HG02678 (cell line): Measurements from ENCODE around the gene SRRM4.
"Not testable (repeated sequence)": the region's sequence is repeated elsewhere in the genome, so short reads cannot be mapped to it uniquely, and the experiment has no call there.

Source experiments
- ATAC-seq: cut with Tn5 transposase; IDR thresholded peaks from one replicate; pipeline ENCODE4 v1.9.1; 2021; ENCODE audit warnings: mild to moderate bottlenecking, moderate library complexity; ENCODE audit not compliant: unreplicated experiment

SRRM4 gene

GRCh38 chr12:119068129-119068856 is 87.0 kb downstream of the SRRM4 start:
- ATAC-seq: no peak

DNA sequence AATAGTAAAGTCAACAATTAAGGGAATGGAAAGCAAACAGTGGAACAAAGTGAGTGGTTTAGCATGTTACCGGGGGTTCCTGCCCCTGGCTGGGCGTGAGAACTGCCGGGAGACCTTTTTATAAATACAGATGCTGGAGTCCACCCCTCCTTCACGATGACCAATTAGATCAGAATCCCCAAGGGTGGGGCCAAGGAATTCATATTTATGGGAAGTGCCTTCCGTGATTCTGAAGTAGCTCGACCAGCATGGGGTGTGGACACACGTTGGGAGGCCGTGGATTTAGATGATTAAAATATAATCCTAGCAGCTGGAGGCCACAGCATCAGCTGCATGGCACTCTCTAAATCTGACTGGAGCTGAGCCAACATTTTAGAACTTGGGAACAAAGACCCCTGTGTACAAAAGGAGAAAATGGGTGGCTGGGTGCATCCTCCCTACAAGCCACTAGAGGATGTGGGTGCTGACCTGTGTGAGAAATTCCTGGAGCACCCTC is 87.9 kb downstream of the SRRM4 start:
- ATAC-seq: no peak

GRCh38 chr12:119071176-119071575 is 89.8 kb downstream of the SRRM4 start:
- no peak for ATAC-seq

DNA sequence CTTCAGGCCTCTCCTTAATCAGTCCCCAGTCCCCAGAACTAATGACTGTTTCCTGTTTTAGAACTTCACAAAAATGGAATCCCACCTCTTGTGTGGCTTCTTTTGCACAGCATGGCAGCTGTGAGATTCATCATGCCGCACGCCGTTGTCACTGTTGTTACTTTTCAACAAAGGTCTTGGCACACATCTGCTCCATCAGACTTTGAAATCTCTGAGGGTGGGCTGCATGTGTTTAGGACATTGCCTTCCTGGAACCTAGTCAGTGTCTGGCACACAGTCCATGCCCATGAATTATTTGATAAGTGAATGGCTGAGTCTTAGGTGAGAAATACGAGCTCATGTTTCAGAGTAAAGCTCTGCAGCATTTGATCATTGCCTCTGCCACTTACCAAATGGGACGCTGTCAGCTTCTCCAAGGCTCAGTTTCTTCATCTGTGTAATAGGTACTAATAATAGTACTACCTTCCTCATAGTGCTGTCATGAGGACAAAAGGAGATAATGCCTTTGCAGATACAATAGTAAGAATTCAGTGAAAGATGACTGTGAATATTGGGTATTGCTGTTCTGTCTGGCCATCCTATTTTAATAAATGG is 90.4 kb downstream of the SRRM4 start:
- ATAC-seq: no peak

- no peak for ATAC-seq
These were observed 91.1 kb downstream of the SRRM4 start for GRCh38 chr12:119072440-119072839.

- ATAC-seq: no peak
These were observed 94.0 kb downstream of the SRRM4 start for GRCh38 chr12:119075222-119075787.

DNA sequence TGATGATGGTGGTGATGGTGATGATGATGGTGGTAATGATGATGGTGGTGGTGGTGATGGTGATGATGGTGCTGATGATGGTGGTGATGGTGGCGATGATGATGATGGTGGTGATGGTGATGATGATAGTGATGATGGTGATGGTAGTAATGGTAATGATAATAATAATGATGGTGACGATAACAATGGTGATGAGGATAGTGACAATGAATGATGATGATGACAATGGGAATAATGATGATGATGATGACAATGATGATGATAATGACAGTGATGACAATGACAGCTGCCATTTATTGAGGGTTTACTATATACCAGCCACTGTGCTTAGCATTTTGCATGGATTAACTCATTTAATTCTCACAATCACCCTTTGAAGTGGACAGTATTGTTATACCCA is 94.6 kb downstream of the SRRM4 start:
- ATAC-seq: no peak

DNA sequence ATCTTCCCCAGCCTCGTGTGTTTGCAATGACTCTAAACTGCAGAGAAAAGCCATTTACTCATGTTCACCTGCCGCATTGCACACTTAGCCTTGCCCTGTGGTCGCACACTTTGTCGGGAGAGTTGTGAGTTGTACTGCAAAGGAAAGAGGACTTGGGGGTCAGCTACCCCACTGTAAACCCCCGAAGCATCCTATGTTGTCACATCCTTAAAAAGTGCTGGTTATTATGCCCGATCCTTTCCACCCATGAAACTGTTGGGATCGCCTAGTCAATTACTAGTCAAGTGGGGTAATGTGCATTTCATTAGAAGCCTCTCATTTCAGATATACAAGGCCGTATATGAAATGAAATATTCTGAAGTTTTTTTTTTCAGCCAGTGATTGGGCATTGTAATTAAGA is 98.2 kb downstream of the SRRM4 start:
- no peak for ATAC-seq

GRCh38 chr12:119082016-119082415 is 100.7 kb downstream of the SRRM4 start:
- no peak for ATAC-seq

DNA sequence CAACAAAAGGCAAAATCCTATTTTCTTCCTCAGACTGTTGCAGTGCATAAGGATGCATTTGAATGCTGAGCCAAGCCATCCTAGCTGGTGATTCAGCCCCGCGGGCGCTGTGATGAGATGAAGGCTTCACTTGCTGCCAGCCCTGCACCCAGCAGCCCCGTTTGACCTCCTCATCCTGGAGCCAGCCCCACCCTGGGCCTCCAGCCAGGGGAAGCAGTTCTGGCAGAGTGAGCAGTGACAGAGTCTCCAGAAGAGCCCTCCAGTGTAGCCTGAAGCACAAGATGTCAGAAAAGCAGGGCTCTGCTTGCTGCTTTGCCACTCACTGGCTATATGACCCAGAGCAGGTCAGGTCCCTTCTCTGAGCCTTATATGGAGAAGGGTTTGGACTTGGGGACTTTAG is 101.2 kb downstream of the SRRM4 start:
- ATAC-seq: no peak

DNA sequence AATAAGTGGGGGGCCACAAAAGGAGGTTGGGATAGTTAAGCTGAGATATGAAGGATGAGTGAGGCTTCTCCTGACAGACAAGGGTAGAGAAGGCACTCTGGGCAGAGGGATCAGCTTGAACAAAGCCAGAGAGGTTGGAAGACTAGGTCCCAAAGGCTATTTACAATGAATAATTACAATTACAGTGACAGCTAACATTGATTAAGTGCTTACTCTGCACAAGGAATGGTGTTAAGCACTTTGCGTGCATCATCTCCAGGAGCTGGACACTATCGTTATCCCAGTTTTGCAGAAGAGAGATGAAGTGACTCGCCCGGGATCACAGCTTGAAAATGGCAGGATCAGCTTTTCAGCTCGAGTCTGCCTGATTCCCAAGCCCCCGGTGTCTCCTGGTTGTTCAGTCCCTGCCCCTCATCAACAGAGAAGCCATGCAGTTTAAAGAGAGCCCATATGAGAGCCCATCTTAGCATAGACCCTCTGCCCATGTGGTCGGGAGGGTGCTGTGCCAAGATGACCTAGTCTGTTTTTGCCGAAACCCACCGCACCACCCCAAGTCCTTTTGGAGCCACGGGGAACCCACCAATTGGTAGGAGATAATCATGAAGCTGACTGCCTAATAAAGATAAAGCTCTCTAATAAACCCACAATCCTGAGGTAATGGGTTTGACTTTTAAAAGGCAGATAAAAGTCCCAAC is 107.5 kb downstream of the SRRM4 start:
- ATAC-seq: no peak

DNA sequence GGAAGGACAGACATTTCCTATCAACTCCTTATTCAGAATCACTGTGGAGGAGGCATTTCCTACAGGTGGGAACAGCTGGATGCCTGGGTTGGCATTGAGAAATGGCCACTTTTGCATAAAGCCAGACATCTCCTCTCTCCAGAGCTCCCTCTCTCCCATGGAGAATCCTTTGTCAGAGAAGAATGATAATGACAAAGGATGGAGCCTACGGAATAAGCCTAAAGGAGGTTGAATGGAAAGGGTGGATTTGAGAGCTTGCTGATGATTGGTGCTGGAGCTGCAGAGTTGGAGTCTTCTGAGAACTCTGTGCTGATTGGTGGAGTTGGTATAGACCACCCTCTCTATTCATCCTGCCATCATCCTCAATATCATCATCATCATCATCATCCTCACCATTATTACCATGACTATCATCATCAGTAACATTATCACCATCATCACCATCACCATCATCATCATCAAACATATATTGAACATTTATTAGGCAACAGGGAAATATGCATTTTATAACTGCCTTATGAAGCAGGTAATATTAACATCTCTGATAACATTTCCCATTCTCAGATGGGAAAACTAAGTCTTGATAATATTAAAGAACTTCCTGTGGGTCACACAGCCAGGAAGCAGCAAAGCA is 108.2 kb downstream of the SRRM4 start:
- ATAC-seq: no peak

DNA sequence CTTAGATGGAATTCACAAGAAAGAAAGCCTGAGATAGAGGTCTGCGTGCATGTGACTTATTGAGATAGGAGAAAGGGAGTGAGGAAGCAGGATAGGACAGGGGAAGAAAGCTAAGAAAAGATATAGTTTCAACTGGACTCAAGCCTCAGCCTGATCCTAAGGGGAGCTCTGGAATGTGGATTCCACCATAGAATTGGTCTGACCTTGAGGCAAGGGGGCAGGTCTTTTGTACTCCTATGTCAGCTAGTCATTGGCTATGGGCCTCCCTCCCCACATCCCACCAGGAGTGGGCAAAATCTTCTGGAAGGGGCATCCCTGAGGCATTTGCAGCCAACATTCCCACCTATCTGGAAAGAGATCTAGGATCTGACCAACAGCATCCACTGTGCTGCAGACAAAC is 108.9 kb downstream of the SRRM4 start:
- no peak for ATAC-seq

GRCh38 chr12:119090865-119091264 is 109.5 kb downstream of the SRRM4 start:
- ATAC-seq: no peak

DNA sequence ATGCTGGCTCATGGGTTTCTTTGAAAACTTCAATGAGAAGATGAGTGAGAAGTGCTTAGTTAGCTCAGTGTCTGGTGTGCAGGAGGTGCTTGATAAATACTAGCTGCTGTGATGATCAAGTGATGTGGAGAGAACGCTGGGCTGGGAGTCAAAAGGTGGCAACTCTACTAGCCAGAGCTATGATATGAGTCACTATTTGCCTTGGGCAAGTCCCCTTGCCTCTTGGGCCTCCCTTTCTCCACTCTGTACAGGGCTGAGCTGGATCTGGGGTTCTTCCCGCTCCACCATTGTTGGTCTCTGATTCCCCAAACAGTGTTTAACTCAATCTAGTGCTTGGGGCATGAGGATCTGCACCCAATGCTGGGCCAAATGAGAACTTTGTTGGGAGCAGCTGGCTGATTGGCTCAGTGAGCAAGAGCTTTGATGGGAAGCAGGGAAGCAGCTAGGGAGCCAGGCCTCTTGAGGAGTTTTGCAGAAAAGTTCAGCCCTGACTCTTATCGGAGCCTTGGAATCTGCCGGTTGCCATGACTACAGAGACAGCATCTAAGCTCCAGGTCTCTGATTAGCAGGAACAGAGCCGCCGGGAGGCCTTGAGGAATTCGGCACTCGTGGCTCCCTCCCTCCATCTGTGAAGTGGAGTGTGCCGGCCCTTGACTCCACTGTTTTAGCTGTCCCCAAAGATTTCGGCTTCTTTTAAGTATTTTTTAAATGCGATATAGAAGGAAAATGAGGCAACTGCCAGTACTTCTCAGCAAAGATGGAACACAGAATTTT is 115.3 kb downstream of the SRRM4 start:
- ATAC-seq: no peak

DNA sequence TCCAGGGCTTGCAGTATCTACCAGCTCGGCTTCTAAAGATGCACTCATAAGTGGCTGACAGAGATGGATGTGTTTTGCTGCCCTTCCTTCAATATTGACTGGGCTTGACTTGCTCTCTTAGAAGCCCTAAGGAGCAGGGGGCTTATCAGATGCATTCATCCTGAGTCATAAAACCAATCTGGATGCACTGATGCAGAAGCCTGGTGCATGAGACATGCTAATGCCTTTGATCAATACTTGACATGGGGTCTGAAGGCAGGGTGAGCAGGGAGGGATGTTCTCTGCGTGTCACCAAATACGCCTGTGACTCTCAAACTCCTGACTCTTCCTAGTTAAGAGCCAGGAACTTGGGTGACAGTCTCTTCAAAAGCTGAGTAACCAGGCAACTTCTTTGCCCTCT is 119.6 kb downstream of the SRRM4 start:
- ATAC-seq: no peak

GRCh38 chr12:119102274-119102673 is 120.9 kb downstream of the SRRM4 start:
- no peak for ATAC-seq

- ATAC-seq: no peak
These were observed 121.4 kb downstream of the SRRM4 start for GRCh38 chr12:119102714-119103113.

- not testable (repeated sequence) for ATAC-seq
These were observed 123.6 kb downstream of the SRRM4 start for GRCh38 chr12:119104969-119105368.

DNA sequence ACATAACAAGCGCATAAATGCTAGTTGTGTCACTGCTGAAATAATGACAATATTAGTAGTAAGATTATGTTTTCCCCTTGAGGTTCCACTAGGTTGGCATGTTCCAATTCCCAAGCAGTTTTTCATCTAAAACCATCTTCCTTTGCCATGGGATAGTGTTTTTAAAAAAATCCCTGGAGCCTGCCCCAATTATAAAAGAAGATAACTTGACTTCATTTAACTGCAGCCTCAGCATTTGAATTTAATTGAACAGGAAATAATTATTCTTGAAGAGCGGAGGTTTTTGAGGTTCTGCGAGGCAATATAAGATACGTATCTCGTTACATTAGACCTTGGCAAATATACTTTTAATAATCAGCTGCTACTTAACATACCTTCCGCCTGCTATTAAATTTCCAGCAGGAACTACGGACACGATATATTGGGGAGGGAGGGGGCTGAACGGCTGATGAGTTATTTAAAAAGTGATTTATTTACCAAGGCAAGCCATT is 132.2 kb downstream of the SRRM4 start:
- no peak for ATAC-seq
